Chondrocyte (in vitro differentiated cells): ENCODE measurements around the gene HJV. TPM values are rescaled to one million over a fixed set of nuclear protein-coding genes. Genes with fewer than 3 reads are reported as not detected.

Experiments used
- DNase-seq: peaks from one replicate; pipeline ENCODE4 v3.0.0; 2021; ENCODE audit warnings: mixed read lengths, low spot score
- H3K27ac Mint-ChIP-seq: one replicate; pipeline ENCODE4 v1.8.0; 2021; ENCODE audit warnings: mild to moderate bottlenecking, moderate library complexity, mixed read lengths; ENCODE audit not compliant: unreplicated experiment
- H3K27me3 Mint-ChIP-seq: 2 replicates; pipeline ENCODE4 v1.8.0; 2021; ENCODE audit warnings: low read depth, mixed read lengths
- H3K36me3 Mint-ChIP-seq: 2 replicates; pipeline ENCODE4 v1.8.0; 2021; ENCODE audit warnings: low read depth, mixed read lengths
- H3K4me1 Mint-ChIP-seq: 2 replicates; pipeline ENCODE4 v1.8.0; 2021; ENCODE audit warnings: low read depth, mild to moderate bottlenecking, mixed read lengths
- H3K4me3 Mint-ChIP-seq: one replicate; pipeline ENCODE4 v1.8.0; 2021; ENCODE audit warnings: mild to moderate bottlenecking, moderate library complexity, mixed read lengths; ENCODE audit not compliant: unreplicated experiment
- H3K9me3 Mint-ChIP-seq: 2 replicates; pipeline ENCODE4 v1.8.0; 2021; ENCODE audit warnings: low read depth, mixed read lengths
- CTCF ChIP-seq: fragments of 200-600 bp; sonication (generic); IDR thresholded peaks from 2 replicates; pipeline ENCODE4 v1.5.0; 2021; ENCODE audit warnings: antibody characterized with exemption, mild to moderate bottlenecking, moderate library complexity
- total RNA-seq: library from RNA; stranded (reverse); gene quantifications from 3 replicates; pipeline ENCODE4 v1.2.1, GENCODE V29; 2021

Gene HJV
- total RNA-seq, 1 donor from 2014 or later, result not detected

- Mint-ChIP-seq H3K27me3 (no peaks in the 10 kb centered on the region), H3K4me3 (peak overlapping the region; percentile 80), H3K36me3 (peaks cover 14% of the 10 kb centered on the region), H3K4me1 (peaks cover 47% of the 10 kb centered on the region), H3K9me3 (no peaks in the 10 kb centered on the region), H3K27ac (peak overlapping the region; percentile 98)
- no peak for TF ChIP-seq CTCF
- no peak for DNase-seq
These were observed 23.9 kb downstream of the HJV start for GRCh38 chr1:145997718-145998023.

GRCh38 chr1:145997016-145997717, 24.4 kb downstream of the HJV start:
- no peaks in the 10 kb centered on the region for H3K9me3 Mint-ChIP-seq
- no peak for DNase-seq
- H3K36me3 Mint-ChIP-seq, result peaks cover 14% of the 10 kb centered on the region
- peaks cover 48% of the 10 kb centered on the region for H3K4me1 Mint-ChIP-seq
- peak overlapping the region; percentile 98 for H3K27ac Mint-ChIP-seq
- no peaks in the 10 kb centered on the region for H3K27me3 Mint-ChIP-seq
- TF ChIP-seq CTCF, result no peak
- peak overlapping the region; percentile 80 for H3K4me3 Mint-ChIP-seq

GRCh38 chr1:145996433-145997015, 25.0 kb downstream of the HJV start, which contains the start of gene TXNIP:
TSS of gene TXNIP (minus strand) at chr1:145996579. CDS start at chr1:145996266, 313 bp downstream.
- peaks cover 14% of the 10 kb centered on the region for H3K36me3 Mint-ChIP-seq
- peak within 1 kb of the TSS; percentile 98 for H3K27ac Mint-ChIP-seq
- H3K9me3 Mint-ChIP-seq, result no peaks in the 10 kb centered on the region
- H3K4me3 Mint-ChIP-seq, result peak within 1 kb of the TSS; percentile 80
- no peak for TF ChIP-seq CTCF
- DNase-seq, result peak; percentile 98
- H3K4me1 Mint-ChIP-seq, result peaks cover 50% of the 10 kb centered on the region
- no peaks in the 10 kb centered on the region for H3K27me3 Mint-ChIP-seq

- peaks cover 14% of the 10 kb centered on the region for H3K36me3 Mint-ChIP-seq
- no peaks in the 10 kb centered on the region for H3K27me3 Mint-ChIP-seq
- H3K9me3 Mint-ChIP-seq, result no peaks in the 10 kb centered on the region
- H3K4me1 Mint-ChIP-seq, result peaks cover 47% of the 10 kb centered on the region
- TF ChIP-seq CTCF, result no peak
- peak overlapping the region; percentile 86 for H3K27ac Mint-ChIP-seq
- H3K4me3 Mint-ChIP-seq, result peak overlapping the region; percentile 80
- no peak for DNase-seq
These were observed 25.5 kb downstream of the HJV start for GRCh38 chr1:145995964-145996432.

DNA sequence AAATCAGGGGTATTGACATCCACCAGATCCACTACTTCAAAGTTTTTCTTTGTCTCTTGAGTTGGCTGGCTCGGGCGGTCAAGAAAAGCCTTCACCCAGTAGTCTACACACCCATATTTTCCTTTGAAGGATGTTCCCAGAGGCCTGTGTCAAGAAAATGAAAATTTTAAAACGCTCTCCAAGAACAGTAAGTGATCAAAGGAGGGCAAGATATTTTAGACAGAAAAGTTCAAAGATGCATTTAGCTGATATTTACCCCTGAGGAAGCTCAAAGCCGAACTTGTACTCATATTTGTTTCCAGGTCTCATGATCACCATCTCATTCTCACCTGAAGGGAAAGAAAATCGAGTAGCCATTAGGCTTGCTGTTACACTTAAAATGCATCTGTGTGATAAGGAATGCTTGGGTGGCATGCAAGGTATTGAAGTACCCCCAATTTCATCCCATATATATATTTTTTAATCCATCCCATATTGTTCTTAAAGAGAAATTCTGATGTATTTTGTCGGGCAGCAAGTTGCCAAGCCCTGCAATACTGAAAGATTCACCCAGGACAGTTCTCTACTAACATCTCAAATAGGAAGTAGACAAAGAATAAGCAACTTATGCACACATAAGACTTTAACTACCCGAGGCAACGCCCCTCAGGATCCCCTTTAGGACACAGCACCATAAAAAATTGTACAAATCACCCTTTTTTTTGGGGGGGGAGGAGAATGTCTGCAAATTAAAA, 26.2 kb downstream of the HJV start:
- no peak for DNase-seq
- H3K4me3 Mint-ChIP-seq, result peak overlapping the region; percentile 80
- no peaks in the 10 kb centered on the region for H3K27me3 Mint-ChIP-seq
- H3K27ac Mint-ChIP-seq, result no peak overlapping the region
- no peak for TF ChIP-seq CTCF
- no peaks in the 10 kb centered on the region for H3K9me3 Mint-ChIP-seq
- peaks cover 47% of the 10 kb centered on the region for H3K4me1 Mint-ChIP-seq
- H3K36me3 Mint-ChIP-seq, result peaks cover 14% of the 10 kb centered on the region
